Activated T-helper 9 cell treated with anti-CD3 and anti-CD28 coated beads, Interleukin-2, amount 50 U/mL, for 16 hours (primary cell): ENCODE results near the gene BIN1.
A peak's percentile ranks its signal among the peaks of the same experiment; 100 is the strongest.

Experiments used
- DNase-seq: peaks from one replicate; pipeline ENCODE4 v3.0.0-alpha.2; 2020; ENCODE audit warnings: low read depth

BIN1 gene

GRCh38 chr2:127057371-127058245, 49.3 kb downstream of the BIN1 start:
- DNase-seq, result no peak

- DNase-seq, result no peak
Measured at GRCh38 chr2:127056631-127057370, 50.2 kb downstream of the BIN1 start.

GRCh38 chr2:127056086-127056485, 50.9 kb downstream of the BIN1 start:
- no peak for DNase-seq

- no peak for DNase-seq
Measured at GRCh38 chr2:127055786-127056076, 51.2 kb downstream of the BIN1 start.

- DNase-seq, result no peak
Measured at GRCh38 chr2:127054996-127055785, 51.8 kb downstream of the BIN1 start.

GRCh38 chr2:127054604-127054930, 52.4 kb downstream of the BIN1 start:
- DNase-seq, result no peak

- DNase-seq, result no peak
Measured at GRCh38 chr2:127053731-127054603, 53.0 kb downstream of the BIN1 start.

- DNase-seq, result no peak
Measured at GRCh38 chr2:127052771-127053691, 53.9 kb downstream of the BIN1 start.

GRCh38 chr2:127052057-127052770, 54.7 kb downstream of the BIN1 start:
- DNase-seq, result no peak

GRCh38 chr2:127051116-127052056, 55.6 kb downstream of the BIN1 start:
- no peak for DNase-seq

GRCh38 chr2:127050803-127051115, 56.2 kb downstream of the BIN1 start:
- no peak for DNase-seq

GRCh38 chr2:127049927-127050802, 56.8 kb downstream of the BIN1 start:
- peak; percentile 49 for DNase-seq

GRCh38 chr2:127048969-127049897, 57.7 kb downstream of the BIN1 start:
- DNase-seq, result no peak

- DNase-seq, result no peak
Measured at GRCh38 chr2:127048618-127048935, 58.4 kb downstream of the BIN1 start.

GRCh38 chr2:127047716-127048617, 59.0 kb downstream of the BIN1 start:
- no peak for DNase-seq

- DNase-seq, result no peak
Measured at GRCh38 chr2:127047054-127047453, 59.9 kb downstream of the BIN1 start.
